ENCODE results near the gene UMOD.

Gene UMOD

GRCh38 chr16:20298452-20298851 lies 54.1 kb downstream of the UMOD start:
- Histone ChIP-seq H3K4me1 (ENCODE audit: insufficient read depth, low read length, severe bottlenecking) (no peaks in the 10 kb centered on the region), H3K4me3 (ENCODE audit: low read depth, low read length, poor library complexity, severe bottlenecking) (no peak overlapping the region)
- no peak for TF ChIP-seq EZH2 (IDR thresholded peaks at IDR 0.05; ENCODE audit: borderline replicate concordance, low read length)

GRCh38 chr16:20291208-20292206 lies 61.0 kb downstream of the UMOD start:
- Histone ChIP-seq H3K4me1 (ENCODE audit: insufficient read depth, low read length, severe bottlenecking) (no peaks in the 10 kb centered on the region), H3K9me2 (ENCODE audit: low read depth, low read length) (no peaks in the 10 kb centered on the region), H3K4me2 (ENCODE audit: low read length) (no peak overlapping the region), H3K4me3 (ENCODE audit: low read depth, low read length, poor library complexity, severe bottlenecking) (no peak overlapping the region), H3K27ac (ENCODE audit: low read depth, low read length, poor library complexity, severe bottlenecking) (no peak overlapping the region), H3K36me3 (ENCODE audit: insufficient read depth, low read length) (no peaks in the 10 kb centered on the region), H3K79me2 (ENCODE audit: insufficient read depth, low read length) (no peaks in the 10 kb centered on the region), H4K20me1 (ENCODE audit: insufficient read depth, low read length) (no peaks in the 10 kb centered on the region), H3F3A (ENCODE audit: insufficient read depth, low read length) (no peaks in the 10 kb centered on the region), H2AFZ (ENCODE audit: low read length) (no peak overlapping the region), H3K9ac (ENCODE audit: low read length) (no peak overlapping the region), H3K27me3 (ENCODE audit: insufficient read depth, low read length) (no peaks in the 10 kb centered on the region), H3K9me3 (ENCODE audit: low read length) (no peaks in the 10 kb centered on the region)
- no peak for TF ChIP-seq EZH2 (IDR thresholded peaks at IDR 0.05; ENCODE audit: borderline replicate concordance, low read length)
- TF ChIP-seq CTCF (IDR thresholded peaks at IDR 0.05; ENCODE audit: low read length): no peak

More at GRCh38 chr16:20298452-20298851, 54.1 kb downstream of the UMOD start:
- Histone ChIP-seq H3K36me3 (ENCODE audit: insufficient read depth, low read length) (no peaks in the 10 kb centered on the region), H3K4me2 (ENCODE audit: low read length) (no peak overlapping the region), H2AFZ (ENCODE audit: low read length) (no peak overlapping the region), H3F3A (ENCODE audit: insufficient read depth, low read length) (no peaks in the 10 kb centered on the region), H3K27ac (ENCODE audit: low read depth, low read length, poor library complexity, severe bottlenecking) (no peak overlapping the region), H3K9ac (ENCODE audit: low read length) (no peak overlapping the region), H3K9me2 (ENCODE audit: low read depth, low read length) (no peaks in the 10 kb centered on the region), H3K27me3 (ENCODE audit: insufficient read depth, low read length) (no peaks in the 10 kb centered on the region), H4K20me1 (ENCODE audit: insufficient read depth, low read length) (no peaks in the 10 kb centered on the region), H3K79me2 (ENCODE audit: insufficient read depth, low read length) (no peaks in the 10 kb centered on the region), H3K9me3 (ENCODE audit: low read length) (no peaks in the 10 kb centered on the region)

- Histone ChIP-seq H3K9ac (ENCODE audit: low read length) (no peak overlapping the region), H3F3A (ENCODE audit: insufficient read depth, low read length) (no peaks in the 10 kb centered on the region), H3K4me2 (ENCODE audit: low read length) (no peak overlapping the region), H3K79me2 (ENCODE audit: insufficient read depth, low read length) (no peaks in the 10 kb centered on the region), H3K9me2 (ENCODE audit: low read depth, low read length) (no peaks in the 10 kb centered on the region), H2AFZ (ENCODE audit: low read length) (no peak overlapping the region), H3K27me3 (ENCODE audit: insufficient read depth, low read length) (no peaks in the 10 kb centered on the region), H3K36me3 (ENCODE audit: insufficient read depth, low read length) (no peaks in the 10 kb centered on the region), H3K4me1 (ENCODE audit: insufficient read depth, low read length, severe bottlenecking) (no peaks in the 10 kb centered on the region), H3K4me3 (ENCODE audit: low read depth, low read length, poor library complexity, severe bottlenecking) (no peak overlapping the region), H4K20me1 (ENCODE audit: insufficient read depth, low read length) (no peaks in the 10 kb centered on the region), H3K27ac (ENCODE audit: low read depth, low read length, poor library complexity, severe bottlenecking) (no peak overlapping the region), H3K9me3 (ENCODE audit: low read length) (no peaks in the 10 kb centered on the region)
- no peak for TF ChIP-seq CTCF (IDR thresholded peaks at IDR 0.05; ENCODE audit: low read length)
- no peak for TF ChIP-seq EZH2 (IDR thresholded peaks at IDR 0.05; ENCODE audit: borderline replicate concordance, low read length)
Measured at GRCh38 chr16:20289571-20289970, 62.9 kb downstream of the UMOD start.

Data from OCI-LY1 (cell line).